ENCODE results near the gene HSD17B1.

DNA sequence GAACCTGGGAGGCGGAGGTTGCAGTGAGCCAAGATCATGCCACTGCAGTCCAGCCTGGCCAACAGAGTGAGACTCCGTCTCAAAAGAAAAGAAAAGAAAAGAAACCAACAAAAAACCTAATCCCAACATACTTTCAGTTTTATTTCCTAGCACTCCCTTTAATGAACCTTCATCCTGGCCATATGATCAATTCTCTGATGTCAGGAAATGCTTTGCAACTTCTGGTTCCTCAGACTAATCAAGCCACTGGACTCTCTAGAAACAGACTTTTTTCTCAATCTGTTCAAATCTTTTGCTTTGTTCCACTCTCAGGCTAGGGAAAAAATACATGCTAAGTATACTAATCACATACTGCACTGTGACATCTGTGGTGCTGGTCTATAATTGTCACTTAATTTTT is 38.2 kb downstream of the HSD17B1 start:
- TF ChIP-seq POLR2A (IDR thresholded peaks at IDR 0.05) = no peak
- TF ChIP-seq, protein P1, sequence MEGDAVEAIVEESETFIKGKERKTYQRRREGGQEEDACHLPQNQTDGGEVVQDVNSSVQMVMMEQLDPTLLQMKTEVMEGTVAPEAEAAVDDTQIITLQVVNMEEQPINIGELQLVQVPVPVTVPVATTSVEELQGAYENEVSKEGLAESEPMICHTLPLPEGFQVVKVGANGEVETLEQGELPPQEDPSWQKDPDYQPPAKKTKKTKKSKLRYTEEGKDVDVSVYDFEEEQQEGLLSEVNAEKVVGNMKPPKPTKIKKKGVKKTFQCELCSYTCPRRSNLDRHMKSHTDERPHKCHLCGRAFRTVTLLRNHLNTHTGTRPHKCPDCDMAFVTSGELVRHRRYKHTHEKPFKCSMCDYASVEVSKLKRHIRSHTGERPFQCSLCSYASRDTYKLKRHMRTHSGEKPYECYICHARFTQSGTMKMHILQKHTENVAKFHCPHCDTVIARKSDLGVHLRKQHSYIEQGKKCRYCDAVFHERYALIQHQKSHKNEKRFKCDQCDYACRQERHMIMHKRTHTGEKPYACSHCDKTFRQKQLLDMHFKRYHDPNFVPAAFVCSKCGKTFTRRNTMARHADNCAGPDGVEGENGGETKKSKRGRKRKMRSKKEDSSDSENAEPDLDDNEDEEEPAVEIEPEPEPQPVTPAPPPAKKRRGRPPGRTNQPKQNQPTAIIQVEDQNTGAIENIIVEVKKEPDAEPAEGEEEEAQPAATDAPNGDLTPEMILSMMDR (IDR thresholded peaks at IDR 0.05) = no peak

Measured in uterus (tissue), 2 donors.